Stimulated activated naive B cell treated with anti-CD40 and anti-IgM and Interleukin-4, amounts not matched to agents 10 μg/mL and 1 μg/mL and 100 μg/mL, for 72 hours (primary cell): ENCODE results near the gene LDHD.
A peak's percentile ranks its signal among the peaks of the same experiment; 100 is the strongest.

Source experiments
- ATAC-seq, 2 donors: fragments of 150-1000 bp; cut with Tn5 transposase; replicated peaks; 2 replicates each; pipeline ENCODE4 v1.10.0; 2021; ENCODE audit warnings: moderate library complexity in 1 of 2
- DNase-seq: peaks from one replicate; pipeline ENCODE4 v3.0.0; 2021
- H3K27ac Mint-ChIP-seq: one replicate; pipeline ENCODE4 v1.8.0; 2022; ENCODE audit warnings: mild to moderate bottlenecking, mixed read lengths
- H3K27me3 Mint-ChIP-seq, 2 donors: one replicate each; pipeline ENCODE4 v1.8.0; 2022; ENCODE audit warnings: mixed read lengths in 2 of 2
- H3K36me3 Mint-ChIP-seq, 2 donors: one replicate each; pipeline ENCODE4 v1.8.0; 2022; ENCODE audit warnings: mixed read lengths in 2 of 2, mild to moderate bottlenecking in 1 of 2
- H3K4me1 Mint-ChIP-seq, 2 donors: one replicate each; pipeline ENCODE4 v1.8.0; 2022; ENCODE audit warnings: mixed read lengths in 2 of 2, mild to moderate bottlenecking in 1 of 2
- H3K4me3 Mint-ChIP-seq, 2 donors: one replicate each; pipeline ENCODE4 v1.8.0; 2022; ENCODE audit warnings: mild to moderate bottlenecking in 2 of 2, mixed read lengths in 2 of 2, moderate library complexity in 1 of 2
- H3K9me3 Mint-ChIP-seq, 2 donors: one replicate each; pipeline ENCODE4 v1.8.0; 2022; ENCODE audit warnings: mixed read lengths in 2 of 2, mild to moderate bottlenecking in 1 of 2

LDHD gene

DNA sequence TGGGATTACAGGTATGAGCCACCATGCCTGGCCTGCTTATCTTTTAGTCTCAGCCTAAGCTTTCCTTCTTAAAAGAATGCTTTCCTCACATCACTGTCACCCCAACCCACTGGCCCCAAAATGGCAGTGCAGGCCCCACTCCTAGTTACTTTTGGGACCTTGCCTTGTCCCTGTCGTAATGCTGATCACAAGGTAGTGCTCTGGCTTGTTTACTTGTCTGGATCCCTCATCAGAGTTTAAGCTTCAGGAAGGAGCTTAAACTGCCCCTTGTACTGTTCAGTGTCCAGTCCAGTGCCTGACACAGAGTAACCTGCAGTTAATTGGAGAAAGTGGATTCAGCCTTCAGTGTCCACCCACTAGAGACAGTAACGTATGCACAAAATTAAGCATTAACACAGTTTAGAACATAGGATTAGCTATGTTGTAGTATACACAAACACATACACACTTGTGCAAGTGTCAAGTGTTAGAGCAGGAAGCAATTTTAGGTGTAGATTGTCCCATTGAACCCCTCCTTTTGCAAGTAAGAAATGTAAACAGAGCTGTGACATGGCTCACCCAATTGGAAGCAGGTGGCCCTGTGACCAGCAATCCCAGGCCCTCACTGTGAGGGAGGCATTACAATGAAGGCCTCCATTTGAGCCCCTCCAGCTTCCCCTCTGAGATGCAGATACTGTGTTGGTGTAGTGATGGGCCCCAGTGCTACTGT is 44.2 kb downstream of the LDHD start:
- Mint-ChIP-seq H3K36me3 (peaks cover 0 to 2% of the 10 kb centered on the region in 2 donors), H3K27me3 (peaks cover 34 to 74% of the 10 kb centered on the region in 2 donors), H3K27ac (no peak overlapping the region), H3K4me3 (no peak overlapping the region), H3K4me1 (peaks cover 24 to 33% of the 10 kb centered on the region in 2 donors), H3K9me3 (peaks cover 0 to 2% of the 10 kb centered on the region in 2 donors)
- DNase-seq (no peak), ATAC-seq (no peak)

DNA sequence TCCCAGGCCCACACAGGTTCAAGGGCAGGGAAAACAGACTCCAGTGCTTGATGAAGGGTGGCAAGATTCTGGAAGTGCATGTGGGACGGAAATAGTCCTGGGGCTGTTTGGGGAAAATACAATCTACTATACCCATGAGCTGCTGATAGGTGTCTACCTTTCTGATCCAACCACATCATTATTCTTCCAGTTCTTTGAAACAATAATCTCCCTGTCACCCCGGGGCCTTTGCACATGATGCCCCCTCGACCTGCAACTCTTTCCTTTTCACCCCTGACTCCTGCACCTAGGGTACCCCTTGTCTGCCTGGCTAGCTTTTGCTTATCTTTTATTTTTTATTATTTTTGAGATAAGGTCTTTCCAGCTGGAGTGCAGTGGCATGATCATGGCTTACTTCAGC is 45.0 kb downstream of the LDHD start:
- ATAC-seq (no peak), DNase-seq (no peak)
- no peak overlapping the region for H3K27ac Mint-ChIP-seq
- H3K9me3 Mint-ChIP-seq: peaks cover 0 to 2% of the 10 kb centered on the region in 2 donors
- no peak overlapping the region for H3K4me3 Mint-ChIP-seq
- H3K4me1 Mint-ChIP-seq: peaks cover 22 to 29% of the 10 kb centered on the region in 2 donors
- peaks cover 37 to 74% of the 10 kb centered on the region in 2 donors for H3K27me3 Mint-ChIP-seq
- peaks cover 0 to 2% of the 10 kb centered on the region in 2 donors for H3K36me3 Mint-ChIP-seq

DNA sequence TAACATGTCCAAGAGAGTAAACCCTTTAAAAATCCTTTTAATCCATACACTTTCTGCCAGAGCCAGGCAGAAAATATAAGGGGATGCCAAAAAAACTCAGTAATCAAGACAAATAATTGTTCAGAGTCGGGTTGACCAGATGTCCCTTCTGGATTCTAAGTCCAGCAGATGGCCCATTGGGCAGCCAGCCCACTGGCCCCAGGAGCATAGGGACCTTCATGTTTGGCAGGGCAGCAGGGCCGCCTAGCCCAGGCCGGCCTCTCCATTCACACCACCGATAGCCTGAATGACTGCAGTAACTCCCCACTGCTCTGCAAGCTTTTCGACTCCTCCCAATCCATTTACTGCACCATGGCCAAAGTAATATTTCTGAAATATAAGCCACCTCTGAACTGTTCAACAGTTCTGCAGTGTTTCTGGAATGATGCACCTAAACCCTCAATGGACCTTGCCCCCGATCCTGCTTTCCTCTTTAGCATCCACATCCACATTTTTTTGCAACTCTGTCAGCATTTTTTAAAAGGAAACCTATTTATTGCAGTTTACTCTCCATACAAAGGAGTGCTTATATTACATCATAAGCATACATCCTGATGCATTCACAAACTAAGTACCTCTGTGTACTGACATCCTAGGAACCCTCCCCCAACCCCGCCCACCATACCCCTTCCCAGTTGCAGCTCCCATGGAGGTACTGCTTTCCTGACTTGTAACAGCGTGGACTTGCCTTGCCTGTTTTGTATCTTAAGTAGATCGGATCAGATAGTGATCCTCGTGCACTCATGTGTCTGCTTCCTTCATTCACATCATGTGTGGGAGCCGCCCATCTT is 46.4 kb downstream of the LDHD start:
- H3K36me3 Mint-ChIP-seq: peaks cover 0 to 2% of the 10 kb centered on the region in 2 donors
- ATAC-seq: no peak
- peaks cover 0 to 2% of the 10 kb centered on the region in 2 donors for H3K9me3 Mint-ChIP-seq
- no peak overlapping the region for H3K4me3 Mint-ChIP-seq
- no peak overlapping the region for H3K27ac Mint-ChIP-seq
- peaks cover 18 to 22% of the 10 kb centered on the region in 2 donors for H3K4me1 Mint-ChIP-seq
- peaks cover 45 to 79% of the 10 kb centered on the region in 2 donors for H3K27me3 Mint-ChIP-seq
- DNase-seq: no peak

DNA sequence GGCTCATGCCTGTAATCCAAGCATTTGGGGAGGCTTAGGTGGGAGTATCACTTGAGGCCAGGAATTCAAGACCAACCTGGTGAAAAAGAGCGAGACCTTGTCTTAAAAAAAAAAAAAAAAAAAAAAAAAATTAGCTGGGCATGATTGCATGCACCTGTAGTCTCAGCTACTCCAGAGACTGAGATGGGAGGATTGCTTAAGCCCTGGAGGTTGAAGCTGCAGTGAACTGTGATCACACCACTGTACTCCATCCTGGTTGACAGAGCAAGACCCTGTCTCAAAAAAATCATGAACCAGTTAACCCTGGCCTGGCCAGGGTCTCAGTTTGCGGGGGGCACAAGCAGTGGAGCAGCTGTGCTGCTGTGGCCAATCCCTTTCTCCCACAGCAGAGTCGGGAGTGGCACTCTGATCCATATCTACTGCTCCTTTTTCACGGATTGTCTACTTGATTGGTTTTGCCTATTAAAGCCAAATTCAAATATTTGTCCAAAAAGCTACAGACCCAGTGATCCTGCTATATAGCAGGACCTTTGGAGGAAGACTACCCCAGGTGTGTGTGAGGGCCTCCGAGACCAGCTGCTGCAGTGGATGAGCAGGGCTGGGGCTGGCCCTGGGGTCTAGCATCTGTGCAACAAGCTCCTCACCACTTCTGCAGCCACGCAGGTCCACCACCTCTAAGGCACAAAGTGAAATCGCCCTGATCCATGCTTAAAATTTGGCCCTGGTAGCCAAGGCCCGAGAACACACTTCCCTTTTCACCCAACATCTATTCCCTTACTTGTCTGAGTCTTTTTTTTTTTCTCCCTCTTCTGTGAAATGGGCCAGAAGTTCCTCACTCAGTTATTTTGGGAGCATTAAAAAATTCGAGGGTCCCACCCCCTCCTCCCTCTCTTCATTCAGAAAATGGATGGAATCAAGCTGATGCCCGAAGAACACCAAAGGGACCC is 48.2 kb downstream of the LDHD start:
- peaks cover 0 to 2% of the 10 kb centered on the region in 2 donors for H3K9me3 Mint-ChIP-seq
- no peak for ATAC-seq
- H3K36me3 Mint-ChIP-seq: peaks cover 0 to 2% of the 10 kb centered on the region in 2 donors
- no peak overlapping the region for H3K4me3 Mint-ChIP-seq
- H3K4me1 Mint-ChIP-seq: peaks cover 12 to 17% of the 10 kb centered on the region in 2 donors
- DNase-seq: no peak
- H3K27me3 Mint-ChIP-seq: peaks cover 47 to 80% of the 10 kb centered on the region in 2 donors
- H3K27ac Mint-ChIP-seq: no peak overlapping the region

DNA sequence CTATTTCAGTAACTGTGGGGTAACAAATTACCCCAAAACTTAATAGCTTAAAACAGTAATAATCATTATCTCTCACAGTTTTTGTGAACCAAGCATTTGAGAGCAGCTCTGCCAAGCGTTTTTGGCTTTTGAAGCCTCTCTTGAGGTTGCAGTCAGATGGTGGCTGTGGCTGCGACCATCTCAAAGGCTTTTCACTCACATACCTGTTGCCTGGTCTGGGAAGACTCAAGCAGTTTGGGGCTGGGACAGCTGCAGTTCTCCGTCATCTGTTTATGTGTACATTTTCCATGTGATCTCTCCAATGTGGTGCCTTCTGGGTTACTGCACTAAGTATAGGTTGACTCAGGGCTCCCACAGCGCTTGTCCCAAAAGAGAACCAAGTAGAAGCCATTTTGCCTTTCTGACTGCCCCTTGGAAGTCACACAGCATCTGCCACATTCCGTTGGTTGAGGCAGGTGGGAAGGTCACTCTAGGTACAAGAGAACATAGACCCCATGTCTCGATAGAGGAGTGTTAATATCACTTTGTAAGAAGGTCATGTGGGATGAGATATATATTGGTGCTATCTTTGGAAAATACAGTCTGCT is 49.6 kb downstream of the LDHD start:
- Mint-ChIP-seq H3K27me3 (peaks cover 53 to 85% of the 10 kb centered on the region in 2 donors), H3K4me1 (peaks cover 11 to 16% of the 10 kb centered on the region in 2 donors), H3K4me3 (no peak overlapping the region), H3K36me3 (peaks cover 0 to 2% of the 10 kb centered on the region in 2 donors), H3K9me3 (peaks cover 0 to 2% of the 10 kb centered on the region in 2 donors), H3K27ac (no peak overlapping the region)
- DNase-seq (no peak), ATAC-seq (no peak)

DNA sequence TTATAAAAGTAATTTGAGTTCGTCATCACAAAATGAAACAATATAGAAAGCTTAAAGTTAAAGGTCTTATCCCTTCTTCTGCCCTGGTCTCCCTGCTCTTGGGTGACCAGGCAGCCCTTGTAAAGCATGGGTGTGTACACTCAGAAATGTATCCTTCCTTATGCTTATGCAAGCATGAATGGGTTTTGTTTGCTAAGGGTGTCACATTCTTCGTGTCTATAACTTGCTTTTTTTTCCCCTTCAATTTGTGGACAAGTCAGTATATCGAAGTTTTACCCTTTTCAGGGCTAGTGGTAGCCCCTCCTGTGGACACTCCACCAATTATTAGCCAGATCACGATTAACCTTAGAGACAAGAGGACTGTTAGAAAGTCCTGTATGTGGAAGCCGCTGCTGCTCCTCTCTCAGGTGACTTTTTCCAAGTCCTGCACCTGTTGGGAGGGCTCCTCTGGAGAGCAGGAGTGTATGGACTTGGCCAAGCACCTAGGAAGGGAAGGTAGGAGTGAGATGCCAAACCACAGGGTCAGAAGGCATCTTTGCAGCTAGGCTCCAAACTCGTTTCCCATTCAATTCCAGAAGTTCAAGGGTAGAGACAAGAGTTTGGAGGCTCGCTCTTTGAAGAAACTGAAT is 50.9 kb downstream of the LDHD start:
- H3K4me1 Mint-ChIP-seq: peaks cover 11 to 16% of the 10 kb centered on the region in 2 donors
- H3K27ac Mint-ChIP-seq: no peak overlapping the region
- H3K9me3 Mint-ChIP-seq: peaks cover 0 to 2% of the 10 kb centered on the region in 2 donors
- ATAC-seq (no peak), DNase-seq (no peak)
- peaks cover 0 to 2% of the 10 kb centered on the region in 2 donors for H3K36me3 Mint-ChIP-seq
- H3K4me3 Mint-ChIP-seq: no peak overlapping the region
- H3K27me3 Mint-ChIP-seq: peaks cover 60 to 86% of the 10 kb centered on the region in 2 donors

DNA sequence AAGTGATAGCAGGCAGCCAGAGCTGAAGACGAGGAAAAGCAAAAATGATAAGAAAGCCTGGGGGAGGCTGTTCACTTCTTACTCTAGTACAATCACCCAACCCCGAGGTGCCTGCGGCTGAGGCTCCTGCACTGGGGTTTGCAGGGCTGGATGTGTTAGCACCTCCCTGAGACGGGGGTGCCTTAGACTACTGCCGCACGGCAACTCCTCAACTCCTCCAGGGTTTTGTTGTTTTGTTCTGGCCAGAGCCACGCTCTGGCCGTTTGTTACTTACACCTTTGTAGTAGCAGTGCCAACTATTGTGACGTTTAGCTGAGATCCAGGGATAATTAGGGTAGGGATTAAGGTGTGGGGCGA is 51.5 kb downstream of the LDHD start:
- Mint-ChIP-seq H3K4me1 (peaks cover 11 to 16% of the 10 kb centered on the region in 2 donors), H3K4me3 (peak overlapping the region in 1 of 2 donors; percentile 31), H3K27ac (no peak overlapping the region), H3K27me3 (peaks cover 55 to 81% of the 10 kb centered on the region in 2 donors), H3K9me3 (peaks cover 0 to 2% of the 10 kb centered on the region in 2 donors), H3K36me3 (no peaks in the 10 kb centered on the region)
- ATAC-seq (peak; percentile 45 to 60), DNase-seq (no peak)

DNA sequence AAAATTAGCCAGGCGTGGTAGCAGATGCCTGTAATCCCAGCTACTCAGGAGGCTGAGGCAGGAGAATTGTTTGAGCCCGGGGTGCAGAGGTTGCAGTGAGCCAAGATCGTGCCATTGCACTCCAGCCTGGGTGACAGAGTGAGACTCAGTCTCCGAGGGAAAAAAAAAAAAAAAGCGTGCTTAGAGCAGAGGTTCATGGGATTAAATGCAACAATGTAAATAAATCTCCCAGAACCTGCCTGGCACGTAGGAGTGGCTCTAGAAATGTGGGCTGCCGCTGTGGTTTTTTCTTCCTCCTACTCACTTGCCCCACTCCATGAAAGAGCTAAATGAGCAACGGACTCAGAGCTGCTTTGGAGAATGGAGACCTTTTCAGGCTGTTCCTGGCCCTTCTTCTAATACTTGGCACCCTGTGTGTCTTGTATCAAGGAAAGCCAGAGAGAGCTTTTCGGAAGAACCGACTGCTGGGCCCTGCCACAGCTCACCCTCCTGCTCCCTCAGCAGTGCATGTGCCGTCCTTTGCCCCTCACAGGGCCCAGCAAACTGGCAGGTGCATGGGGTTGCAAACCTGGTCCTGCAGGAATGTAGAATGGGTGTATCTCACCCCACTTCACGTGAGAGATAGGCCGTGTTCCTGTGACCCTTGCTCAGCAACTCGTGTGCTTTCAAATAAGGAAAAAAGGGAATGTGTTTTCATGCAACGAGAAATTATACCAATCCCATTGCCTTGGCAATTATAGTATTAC is 52.0 kb downstream of the LDHD start:
- H3K36me3 Mint-ChIP-seq: no peaks in the 10 kb centered on the region
- DNase-seq (no peak), ATAC-seq (peak; percentile 18 to 41)
- peaks cover 51 to 75% of the 10 kb centered on the region in 2 donors for H3K27me3 Mint-ChIP-seq
- H3K4me1 Mint-ChIP-seq: peaks cover 11 to 16% of the 10 kb centered on the region in 2 donors
- H3K4me3 Mint-ChIP-seq: peak overlapping the region in 1 of 2 donors; percentile 7
- H3K27ac Mint-ChIP-seq: no peak overlapping the region
- H3K9me3 Mint-ChIP-seq: no peaks in the 10 kb centered on the region

DNA sequence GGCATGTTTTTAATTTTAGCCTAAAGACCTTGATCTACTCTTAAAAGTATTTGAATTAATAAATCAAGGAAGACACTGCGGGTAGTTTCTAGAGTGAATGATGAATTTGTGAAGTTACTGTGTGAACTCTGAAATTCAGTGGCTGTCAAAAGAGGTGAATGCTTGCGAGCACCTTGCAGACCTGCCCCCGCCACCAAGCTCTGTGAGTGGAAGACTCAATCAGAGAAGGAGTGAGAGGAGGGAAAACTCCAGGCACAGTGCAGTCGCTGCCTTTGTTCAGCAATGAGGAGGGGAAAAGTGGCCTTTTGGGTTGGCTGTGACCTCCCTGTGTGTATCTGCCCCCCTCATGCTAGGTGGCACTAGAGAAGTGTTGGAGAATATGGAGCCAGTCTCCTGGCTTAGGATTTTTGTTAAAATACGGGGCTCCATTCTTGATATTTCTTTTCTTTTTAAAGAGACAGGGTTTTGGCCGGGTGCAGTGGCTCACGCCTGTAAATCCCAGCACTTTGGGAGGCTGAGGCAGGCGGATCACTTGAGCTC is 53.0 kb downstream of the LDHD start:
- Mint-ChIP-seq H3K9me3 (no peaks in the 10 kb centered on the region), H3K27me3 (peaks cover 46 to 66% of the 10 kb centered on the region in 2 donors), H3K27ac (no peak overlapping the region), H3K4me3 (no peak overlapping the region), H3K36me3 (no peaks in the 10 kb centered on the region), H3K4me1 (peaks cover 11 to 16% of the 10 kb centered on the region in 2 donors)
- DNase-seq (no peak), ATAC-seq (no peak)

DNA sequence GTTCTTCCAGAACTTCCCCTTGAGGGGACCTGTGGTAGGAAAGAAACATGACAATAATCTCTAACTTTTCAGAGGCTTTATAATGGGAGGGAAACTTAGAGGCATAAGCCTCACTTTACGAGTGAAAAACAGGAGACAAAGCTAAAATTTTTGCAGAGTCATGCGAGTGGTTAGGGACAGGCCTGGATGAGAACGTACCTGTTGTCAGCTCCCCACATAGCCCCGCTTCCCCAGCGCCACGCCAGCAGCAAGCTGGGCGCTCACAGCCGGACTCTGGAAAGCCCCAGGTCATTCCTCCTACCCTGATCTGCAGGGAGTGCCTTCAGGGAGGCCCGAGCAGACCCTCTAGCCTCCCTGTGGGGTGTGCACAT is 53.6 kb downstream of the LDHD start:
- no peak for ATAC-seq
- H3K4me3 Mint-ChIP-seq: no peak overlapping the region
- no peaks in the 10 kb centered on the region for H3K9me3 Mint-ChIP-seq
- DNase-seq: no peak
- peaks cover 46 to 59% of the 10 kb centered on the region in 2 donors for H3K27me3 Mint-ChIP-seq
- no peaks in the 10 kb centered on the region for H3K36me3 Mint-ChIP-seq
- peaks cover 11 to 16% of the 10 kb centered on the region in 2 donors for H3K4me1 Mint-ChIP-seq
- H3K27ac Mint-ChIP-seq: no peak overlapping the region

DNA sequence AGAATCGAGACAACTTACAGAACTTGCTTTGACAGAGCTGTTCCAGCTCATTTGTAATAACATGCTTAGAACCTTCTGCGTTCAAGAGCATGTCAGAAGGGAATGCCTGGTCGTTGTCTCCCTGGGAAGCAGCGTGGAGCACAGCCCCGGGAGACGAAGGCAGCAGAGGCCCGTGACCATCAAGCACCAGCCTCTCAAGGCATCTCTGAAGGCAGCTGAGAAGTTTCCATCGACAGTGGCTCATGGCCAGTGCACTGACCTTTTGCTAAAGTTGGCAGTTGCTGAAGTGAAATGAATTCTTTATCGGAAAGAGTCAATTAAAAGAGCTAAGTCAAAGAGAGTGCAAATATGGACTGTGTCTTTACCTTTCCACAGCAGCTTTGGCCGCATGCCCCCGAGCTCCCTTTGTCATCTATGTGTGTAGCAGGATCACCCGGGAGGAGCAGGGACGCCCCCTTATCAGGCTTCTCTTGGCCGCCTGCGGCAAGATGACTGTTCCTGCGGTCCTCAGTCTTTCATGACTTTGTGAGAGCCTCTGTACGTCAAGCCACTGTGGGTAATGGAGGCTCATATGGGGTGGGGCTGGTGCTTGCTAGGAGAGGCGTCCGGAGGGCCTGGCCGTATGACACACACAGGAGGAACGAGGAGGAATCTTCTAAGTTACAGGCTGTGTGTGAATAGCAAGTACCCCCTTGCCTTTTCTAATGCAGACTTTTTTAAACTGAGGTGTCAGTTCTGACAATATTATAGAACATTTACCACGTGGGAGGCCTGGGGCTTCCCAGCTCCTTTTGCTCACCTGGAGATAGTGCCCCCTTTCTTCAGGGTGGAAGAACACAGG is 54.2 kb downstream of the LDHD start:
- H3K27me3 Mint-ChIP-seq: peaks cover 46 to 53% of the 10 kb centered on the region in 2 donors
- no peak overlapping the region for H3K27ac Mint-ChIP-seq
- DNase-seq (no peak), ATAC-seq (no peak)
- no peak overlapping the region for H3K4me3 Mint-ChIP-seq
- H3K4me1 Mint-ChIP-seq: peaks cover 11 to 16% of the 10 kb centered on the region in 2 donors
- no peaks in the 10 kb centered on the region for H3K36me3 Mint-ChIP-seq
- H3K9me3 Mint-ChIP-seq: no peaks in the 10 kb centered on the region
